K562 (cell line): ENCODE results near the gene STX19. TPM values are rescaled to one million over a fixed set of nuclear protein-coding genes. Genes with fewer than 3 reads are reported as not detected.

Experiments used
- ATAC-seq: fragments of 200-7000 bp; cut with Tn5 transposase; 3 replicates; pipeline ENCODE4 v1.9.1; 2020; ENCODE audit warnings: moderate library complexity
- BruUV-seq: library from RNA; stranded (reverse); fragments of 400-500 nt; replicated peaks from 2 replicates; lab custom pipeline; 2021; lab: Mats Ljungman, UMichigan
- CTCF ChIA-PET: fragments of 300-600 bp; formaldehyde crosslinking; extraction: SDS; loops from one replicate; lab custom pipeline; 2021; ENCODE audit warnings: low intra/inter-chr PET ratio; lab: Yijun Ruan, JAX
- POLR2A ChIA-PET: fragments of 300-600, 350-650 bp; sonication (Branson Sonifier 250); formaldehyde crosslinking; extraction: SDS; loops from one replicate; lab custom pipeline; 2021; ENCODE audit warnings: antibody characterized with exemption, inconsistent platforms; lab: Yijun Ruan, JAX
- DNase-seq, 4 experiments: peaks; one replicate each; pipeline versions ENCODE4 v3.0.0 to v3.0.0-alpha.2; 2011 to 2018; ENCODE audit warnings: low spot score in 3 of 4, mixed read lengths in 3 of 4; ENCODE audit errors: extremely low read depth in 1 of 4
- FAIRE-seq: peaks from 2 replicates; lab custom pipeline; 2011; peaks lifted over from hg19 to GRCh38; lab: Jason Lieb, UNC
- H2AFZ ChIP-seq: 2 replicates; pipeline ENCODE4 v1.6.0; 2011; ENCODE audit warnings: low read depth, low read length, control low read depth, inconsistent platforms
- H3K27ac ChIP-seq: fragments of 200-600 bp; 3 replicates; pipeline ENCODE4 v1.8.0; 2011; ENCODE audit warnings: low read depth, mild to moderate bottlenecking, control low read depth, inconsistent platforms, low read length, moderate library complexity, mixed read lengths; ENCODE audit errors: extremely low read depth
- H3K27me3 ChIP-seq, 2 experiments: fragments of 300-600 bp in 1 of 2; 2 replicates in 1 of 2; 3 replicates in 1 of 2; pipeline versions ENCODE4 v1.6.0 to v1.8.0; 2011; ENCODE audit warnings: inconsistent platforms in 2 of 2, low read length in 2 of 2, mild to moderate bottlenecking in 1 of 2, mixed read lengths in 1 of 2, moderate library complexity in 1 of 2; ENCODE audit not compliant: control insufficient read depth in 2 of 2, insufficient read depth in 2 of 2
- H3K36me3 ChIP-seq: fragments of 300-600 bp; 3 replicates; pipeline ENCODE4 v1.8.0; 2011; ENCODE audit warnings: mild to moderate bottlenecking, low read length, inconsistent platforms; ENCODE audit not compliant: control insufficient read depth, insufficient read depth
- H3K4me1 ChIP-seq, 2 experiments: fragments of 200-600 bp in 1 of 2; replicated peaks in 1 of 2; 2 replicates in 1 of 2; 3 replicates in 1 of 2; pipeline versions ENCODE4 v1.5.1 to v1.8.0; 2011; ENCODE audit warnings: inconsistent platforms in 2 of 2, low read length in 2 of 2, mild to moderate bottlenecking in 1 of 2, mixed read lengths in 1 of 2, moderate library complexity in 1 of 2; ENCODE audit not compliant: control insufficient read depth in 2 of 2, insufficient read depth in 2 of 2
- H3K4me2 ChIP-seq: 2 replicates; pipeline ENCODE4 v1.6.1; 2011; ENCODE audit warnings: low read length, control low read depth, inconsistent platforms, mixed read lengths; ENCODE audit not compliant: insufficient read depth
- H3K4me3 ChIP-seq: fragments of 200-600 bp; sonication (generic), shearing (Covaris generic); 2 replicates; pipeline ENCODE4 v1.5.1; 2016; ENCODE audit warnings: control low read depth, inconsistent platforms
- H3K79me2 ChIP-seq: fragments of 200-600 bp; 3 replicates; pipeline ENCODE4 v1.8.0; 2011; ENCODE audit warnings: low read length, inconsistent platforms; ENCODE audit not compliant: control insufficient read depth, insufficient read depth
- H3K9ac ChIP-seq, 2 experiments: 2 replicates each; pipeline versions ENCODE4 v1.6.0 to v1.6.1; 2011; ENCODE audit warnings: low read depth in 2 of 2, low read length in 2 of 2, control low read depth in 1 of 2, inconsistent platforms in 1 of 2, mild to moderate bottlenecking in 1 of 2, mixed read lengths in 1 of 2; ENCODE audit not compliant: insufficient read depth in 1 of 2
- H3K9me1 ChIP-seq: one replicate; pipeline ENCODE4 v1.6.0; 2011; ENCODE audit warnings: inconsistent platforms, mild to moderate bottlenecking, low read length, moderate library complexity; ENCODE audit not compliant: control insufficient read depth, insufficient read depth
- H3K9me3 ChIP-seq: replicated peaks from 2 replicates; pipeline ENCODE4 v1.5.1; 2011; ENCODE audit warnings: low read depth, low read length, inconsistent platforms; ENCODE audit not compliant: control insufficient read depth, insufficient read depth
- H4K20me1 ChIP-seq: replicated peaks from 2 replicates; pipeline ENCODE4 v1.6.1; 2011; ENCODE audit warnings: low read length, inconsistent platforms, mixed read lengths; ENCODE audit not compliant: control insufficient read depth, insufficient read depth
- CEBPB ChIP-seq: fragments of 450-650 bp; IDR thresholded peaks from 2 replicates; pipeline ENCODE4 v1.6.1; 2016; ENCODE audit warnings: missing genetic modification characterization, missing compliant biosample characterization
- DNMT1 ChIP-seq: fragments of 450-650 bp; IDR thresholded peaks from 2 replicates; pipeline ENCODE4 v1.6.1; 2016; ENCODE audit warnings: antibody characterized with exemption, mild to moderate bottlenecking
- GTF2E2 ChIP-seq: fragments of 200-800 bp; sonication (Bioruptor generic); IDR thresholded peaks from 2 replicates; pipeline ENCODE4 v1.6.1; 2016; ENCODE audit warnings: missing genetic modification characterization, missing compliant biosample characterization
- HNRNPLL ChIP-seq: fragments of 200-400 bp; formaldehyde crosslinking; IDR thresholded peaks from 2 replicates; pipeline ENCODE4 v1.6.1; 2017; ENCODE audit warnings: low read length, low read depth, mild to moderate bottlenecking; ENCODE audit not compliant: poor library complexity, severe bottlenecking
- ZNF217 ChIP-seq: sonication (generic); formaldehyde crosslinking; IDR thresholded peaks from 2 replicates; pipeline ENCODE4 v1.8.0; 2022; ENCODE audit warnings: mild to moderate bottlenecking, missing genetic modification reagents
- ZNF384 ChIP-seq: IDR thresholded peaks from 2 replicates; pipeline ENCODE4 v1.6.1; 2012; ENCODE audit warnings: low read depth, low read length, improper control_type of control experiment
- ZNF436 ChIP-seq: fragments of 250-450, 450-650 bp; sonication (Bioruptor Pico); formaldehyde crosslinking; IDR thresholded peaks from 2 replicates; pipeline ENCODE4 v1.7.0; 2020; ENCODE audit warnings: mild to moderate bottlenecking
- ZNF77 ChIP-seq: fragments of 250-450 bp; sonication (Bioruptor Pico); IDR thresholded peaks from 2 replicates; pipeline ENCODE4 v1.5.0; 2020
- whole genome bisulfite sequencing: fragments of 100-300 bp; shearing (Covaris generic); methylation state at CpG from one replicate; pipeline ENCODE4 v1.1.6; 2016; ENCODE audit warnings: low coverage, mixed read lengths; ENCODE audit not compliant: insufficient coverage; ENCODE audit errors: missing lambda C conversion rate; 5-methylcytosine and 5-hydroxymethylcytosine counted together
- in situ Hi-C: fragments of 300-500 bp; cut with MboI; formaldehyde crosslinking; loops from 4 replicates; pipeline ENCODE4 v1.15.0; 2018; ENCODE audit warnings: inconsistent platforms, mixed read lengths
- intact Hi-C: fragments of 100-400 bp; cut with micrococcal nuclease; formaldehyde crosslinking; loops from 2 replicates; pipeline ENCODE4 v1.14.2; 2022
- polyA plus RNA-seq, 8 experiments: library from polyadenylated mRNA; depleted of rRNA in 4 of 8; stranded (reverse) in 5 of 8; unstranded in 3 of 8; fragments of >200 nt; fragmentation: Nextera tagmentation in 2 of 8; fragmentation: Illumina TruSeq in 1 of 8; extraction: Ambion mirVana in 2 of 8; extraction: Trizol in 1 of 8; gene quantifications; 2 replicates each; pipeline versions ENCODE4 v1.2.1 to v1.2.3, GENCODE V29; 2011 to 2014; ENCODE audit warnings: inconsistent platforms in 1 of 8, missing spikeins in 1 of 8
- total RNA-seq, 7 experiments: library from RNA; depleted of rRNA in 6 of 7; stranded (reverse); fragments of >200 nt in 6 of 7; fragmentation: Illumina TruSeq in 2 of 7; extraction: Trizol in 2 of 7; gene quantifications; 2 replicates each; pipeline versions ENCODE4 v1.2.1 to v1.2.3, GENCODE V29; 2011 to 2021; ENCODE audit warnings: low replicate concordance in 1 of 7
- TF ChIP-seq, protein P1 (sequence below): fragments of 450-650 bp; IDR thresholded peaks from 2 replicates; pipeline ENCODE4 v1.6.1; 2016; ENCODE audit warnings: missing biosample characterization, missing genetic modification characterization

The STX19 gene
- total and polyA plus RNA-seq, 9 of the 15 experiments (the other 6 are each of a cell fraction or from before 2014, with no cell fraction given), result 0.04 TPM; not detected in 8

DNA sequence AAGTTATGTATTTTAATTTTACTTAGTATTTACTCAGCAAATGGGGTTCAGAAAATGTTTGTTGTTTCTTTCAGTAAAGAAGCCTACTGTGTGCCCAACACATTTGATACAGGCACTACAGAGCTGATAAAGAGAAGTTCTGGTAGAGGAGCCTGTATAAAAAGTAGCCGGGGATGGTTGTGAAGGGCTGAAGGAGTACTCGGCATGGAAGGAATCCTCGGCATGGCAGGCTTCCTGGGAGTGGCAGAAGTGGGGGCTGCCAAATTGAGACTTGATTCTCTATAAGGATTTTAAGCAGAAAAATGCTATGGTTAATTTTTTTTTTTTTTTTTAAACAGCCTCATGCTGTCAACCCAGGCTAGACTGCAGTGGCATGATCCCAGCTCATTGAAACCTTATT is 39.2 kb downstream of the STX19 start (continued):
- TF ChIP-seq, protein P1, sequence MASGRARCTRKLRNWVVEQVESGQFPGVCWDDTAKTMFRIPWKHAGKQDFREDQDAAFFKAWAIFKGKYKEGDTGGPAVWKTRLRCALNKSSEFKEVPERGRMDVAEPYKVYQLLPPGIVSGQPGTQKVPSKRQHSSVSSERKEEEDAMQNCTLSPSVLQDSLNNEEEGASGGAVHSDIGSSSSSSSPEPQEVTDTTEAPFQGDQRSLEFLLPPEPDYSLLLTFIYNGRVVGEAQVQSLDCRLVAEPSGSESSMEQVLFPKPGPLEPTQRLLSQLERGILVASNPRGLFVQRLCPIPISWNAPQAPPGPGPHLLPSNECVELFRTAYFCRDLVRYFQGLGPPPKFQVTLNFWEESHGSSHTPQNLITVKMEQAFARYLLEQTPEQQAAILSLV (tag), result no peak
- no peak for TF ChIP-seq GTF2E2 (tag)

DNA sequence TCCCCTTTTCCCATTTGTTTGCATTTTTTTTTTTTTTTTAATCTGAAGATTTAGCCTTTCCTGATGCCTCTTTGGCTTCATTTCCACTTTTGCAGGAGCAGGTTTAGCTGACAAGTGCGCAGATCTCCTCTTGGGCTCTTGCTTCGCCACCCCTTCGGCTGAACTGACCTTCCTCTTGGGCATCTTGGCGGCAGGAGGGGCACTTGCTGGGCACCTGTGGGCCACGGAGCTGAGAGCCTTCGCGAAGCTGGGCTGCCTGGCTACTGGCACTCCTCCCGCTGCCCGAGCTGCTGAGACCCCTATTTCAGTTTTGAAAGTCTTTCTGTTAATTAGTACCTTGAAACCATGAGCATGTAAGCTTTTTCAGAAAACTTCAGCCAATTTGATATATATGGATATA is 39.6 kb downstream of the STX19 start:
- WGBS, result 80% methylated on average over 2 of the region's 9 CpGs
- no TSS peak for BruUV-seq
- no peak for DNase-seq
- POLR2A ChIA-PET, result interaction anchor here (0.7 to 1.0 kb wide), 2 partner anchors 13 to 39 kb away, joined by 3 read pairs; no protein-coding TSS in a partner anchor
- no peak overlapping the region for H3K4me3 ChIP-seq
- H3K27ac ChIP-seq, result no peak overlapping the region
- H3K9ac ChIP-seq, result no peak overlapping the region
- H2AFZ ChIP-seq, result no peak overlapping the region
- TF ChIP-seq ZNF436 (CRISPR knock-in tag) (no peak), DNMT1 (no peak), ZNF217 (no peak), CEBPB (tag) (no peak), HNRNPLL (no peak), ZNF77 (no peak), ZNF384 (no peak)
- intact Hi-C loops, result no loop called here
- peaks cover 2 to 6% of the 10 kb centered on the region in 2 experiments; a peak in 2 of 5 replicates for H3K4me1 ChIP-seq
- no peaks in the 10 kb centered on the region for H3K27me3 ChIP-seq
- H3K79me2 ChIP-seq, result peaks cover 70% of the 10 kb centered on the region
- no peaks in the 10 kb centered on the region for H4K20me1 ChIP-seq
- ATAC-seq, result no peak
- no peak for FAIRE-seq
- H3K9me3 ChIP-seq, result no peaks in the 10 kb centered on the region
- H3K36me3 ChIP-seq, result no peaks in the 10 kb centered on the region
- no peaks in the 10 kb centered on the region for H3K9me1 ChIP-seq
- in situ Hi-C loops, result no loop called here
- H3K4me2 ChIP-seq, result no peak overlapping the region
- CTCF ChIA-PET, result no interaction called here
